HL-60 (cell line): ENCODE data around the gene ARPC5.

ENCODE experiments used
- CTCF ChIP-seq: IDR thresholded peaks from one replicate; pipeline ENCODE4 v1.5.1; 2011; ENCODE audit warnings: low read length, control low read depth, inconsistent platforms; ENCODE audit not compliant: insufficient read depth
- GABPA ChIP-seq: IDR thresholded peaks from 2 replicates; pipeline ENCODE4 v1.6.1; 2012; ENCODE audit warnings: low read depth
- SPI1 ChIP-seq: IDR thresholded peaks from 2 replicates; pipeline ENCODE4 v1.6.1; 2012; ENCODE audit warnings: low read depth, mild to moderate bottlenecking, borderline replicate concordance

- TF ChIP-seq CTCF = no peak
- TF ChIP-seq SPI1 = no peak
- TF ChIP-seq GABPA = no peak
These were observed 38.8 kb upstream of the ARPC5 start for GRCh38 chr1:183674339-183674738.
